GM23338 (cell line): Measurements from ENCODE around the gene SLC5A11. TPM values are rescaled to one million over a fixed set of nuclear protein-coding genes. Genes with fewer than 3 reads are reported as not detected.

Source experiments
- ATAC-seq: fragments of 200-7000 bp; cut with Tn5 transposase; 3 replicates; pipeline ENCODE4 v1.9.1; 2020
- DNase-seq: peaks from one replicate; pipeline ENCODE4 v3.0.0-alpha.2; 2015; ENCODE audit warnings: low spot score
- H2AFZ ChIP-seq: fragments of 200-600 bp; sonication (generic); 2 replicates; pipeline ENCODE4 v1.8.0; 2016; ENCODE audit warnings: antibody characterized with exemption, mild to moderate bottlenecking, moderate library complexity
- H3F3A ChIP-seq: fragments of 200-600 bp; sonication (generic); replicated peaks from 2 replicates; pipeline ENCODE4 v1.8.0; 2017; ENCODE audit warnings: antibody characterized with exemption, mixed run types, low read depth
- H3K27ac ChIP-seq: fragments of 200-600 bp; sonication (generic); 2 replicates; pipeline ENCODE4 v1.6.1; 2016; ENCODE audit warnings: low read depth
- H3K27me3 ChIP-seq: fragments of 200-600 bp; sonication (generic); 2 replicates; pipeline ENCODE4 v1.8.0; 2016; ENCODE audit warnings: mild to moderate bottlenecking, mixed run types, moderate library complexity; ENCODE audit not compliant: insufficient read depth
- H3K36me3 ChIP-seq: fragments of 200-600 bp; sonication (generic); 2 replicates; pipeline ENCODE4 v1.8.0; 2016; ENCODE audit warnings: mild to moderate bottlenecking; ENCODE audit not compliant: insufficient read depth
- H3K4me1 ChIP-seq: fragments of 200-600 bp; sonication (generic); 2 replicates; pipeline ENCODE4 v1.8.0; 2016; ENCODE audit warnings: mild to moderate bottlenecking, moderate library complexity; ENCODE audit not compliant: insufficient read depth
- H3K4me2 ChIP-seq: fragments of 200-600 bp; sonication (generic); 2 replicates; pipeline ENCODE4 v1.7.1; 2017; ENCODE audit warnings: mixed run types
- H3K4me3 ChIP-seq: fragments of 200-600 bp; sonication (generic); 2 replicates; pipeline ENCODE4 v1.6.1; 2016; ENCODE audit warnings: mixed run types
- H3K79me2 ChIP-seq: fragments of 200-600 bp; sonication (generic); replicated peaks from 2 replicates; pipeline ENCODE4 v1.8.0; 2017; ENCODE audit warnings: mild to moderate bottlenecking; ENCODE audit not compliant: insufficient read depth
- H3K9me2 ChIP-seq: fragments of 200-600 bp; sonication (generic); 2 replicates; pipeline ENCODE4 v1.8.0; 2017; ENCODE audit not compliant: insufficient read depth
- H4K20me1 ChIP-seq: fragments of 200-600 bp; sonication (generic); replicated peaks from 2 replicates; pipeline ENCODE4 v1.8.0; 2017; ENCODE audit warnings: mild to moderate bottlenecking; ENCODE audit not compliant: insufficient read depth
- H3K27ac Mint-ChIP-seq: 2 replicates; pipeline ENCODE4 v1.8.0; 2020; ENCODE audit warnings: inconsistent platforms, mild to moderate bottlenecking, moderate library complexity, mixed read lengths
- H3K27me3 Mint-ChIP-seq: 3 replicates; pipeline ENCODE4 v1.8.0; 2022; ENCODE audit warnings: low read depth, mild to moderate bottlenecking, moderate library complexity, mixed read lengths, inconsistent platforms; ENCODE audit not compliant: insufficient read depth, poor library complexity
- H3K36me3 Mint-ChIP-seq: 3 replicates; pipeline ENCODE4 v1.8.0; 2021; ENCODE audit warnings: low read depth, mild to moderate bottlenecking, inconsistent platforms, moderate library complexity, mixed read lengths
- H3K4me1 Mint-ChIP-seq: 3 replicates; pipeline ENCODE4 v1.8.0; 2020; ENCODE audit warnings: mild to moderate bottlenecking, inconsistent platforms, mixed read lengths
- H3K4me3 Mint-ChIP-seq: 3 replicates; pipeline ENCODE4 v1.8.0; 2021; ENCODE audit warnings: moderate library complexity, mild to moderate bottlenecking, inconsistent platforms, mixed read lengths
- H3K9me3 Mint-ChIP-seq: 3 replicates; pipeline ENCODE4 v1.8.0; 2020; ENCODE audit warnings: moderate library complexity, mild to moderate bottlenecking, inconsistent platforms, mixed read lengths
- CREB1 ChIP-seq: fragments of 250-450 bp; sonication (Bioruptor Pico); IDR thresholded peaks from 2 replicates; pipeline ENCODE4 v1.5.0; 2020; ENCODE audit warnings: low read depth, mild to moderate bottlenecking, moderate library complexity
- CTCF ChIP-seq, 2 experiments: fragments of 200-600 bp in 1 of 2; sonication (generic) in 1 of 2; conservative IDR thresholded peaks; 2 replicates each; pipeline versions ENCODE4 v1.5.1 to v1.6.1; 2016 to 2017; ENCODE audit warnings: antibody characterized with exemption in 2 of 2, low read depth in 2 of 2, mild to moderate bottlenecking in 2 of 2, moderate library complexity in 1 of 2
- EZH2 ChIP-seq: fragments of 200-600 bp; sonication (generic); IDR thresholded peaks from one replicate; pipeline ENCODE4 v1.8.0; 2017; ENCODE audit warnings: antibody characterized with exemption, mild to moderate bottlenecking, low read depth; ENCODE audit not compliant: unreplicated experiment
- EZH2phosphoT487 ChIP-seq: fragments of 200-600 bp; sonication (generic); IDR thresholded peaks from one replicate; pipeline ENCODE4 v1.8.1; 2018; ENCODE audit warnings: antibody characterized with exemption; ENCODE audit not compliant: unreplicated experiment
- JUNB ChIP-seq: IDR thresholded peaks from one replicate; pipeline ENCODE4 v1.6.1; 2016; ENCODE audit warnings: antibody characterized with exemption; ENCODE audit not compliant: unreplicated experiment
- NANOG ChIP-seq: IDR thresholded peaks from 2 replicates; pipeline ENCODE4 v1.6.1; 2016; ENCODE audit warnings: antibody characterized with exemption, borderline replicate concordance
- POLR2AphosphoS5 ChIP-seq: IDR thresholded peaks from 2 replicates; pipeline ENCODE4 v1.6.1; 2016; ENCODE audit warnings: antibody characterized with exemption, low read depth
- REST ChIP-seq: IDR thresholded peaks from one replicate; pipeline ENCODE4 v1.6.1; 2018; ENCODE audit warnings: antibody characterized with exemption; ENCODE audit not compliant: unreplicated experiment
- ZNF114 ChIP-seq: fragments of 250-450 bp; sonication (Bioruptor Pico); IDR thresholded peaks from 2 replicates; pipeline ENCODE4 v1.5.0; 2020; ENCODE audit warnings: mild to moderate bottlenecking, moderate library complexity
- ZNF331 ChIP-seq: fragments of 250-450 bp; sonication (Bioruptor Pico); IDR thresholded peaks from 2 replicates; pipeline ENCODE4 v1.5.0; 2020; ENCODE audit warnings: low read depth, mild to moderate bottlenecking, moderate library complexity
- polyA plus RNA-seq: library from polyadenylated mRNA; unstranded; fragments of >200 nt; fragmentation: Nextera tagmentation; extraction: Ambion mirVana; gene quantifications from 2 replicates; pipeline ENCODE4 v1.2.1, GENCODE V29; 2016
- total RNA-seq: library from RNA; depleted of rRNA; stranded (reverse); fragments of >200 nt; shearing (Covaris generic); gene quantifications from 2 replicates; pipeline ENCODE4 v1.2.3, GENCODE V29; 2014

Gene SLC5A11
- total and polyA plus RNA-seq, 2 experiments from 2014 or later: 0.07 TPM; not detected in 1

- Histone ChIP-seq H3K79me2 (no peaks in the 10 kb centered on the region), H3K36me3 (no peaks in the 10 kb centered on the region), H4K20me1 (no peaks in the 10 kb centered on the region), H3K9me2 (no peaks in the 10 kb centered on the region), H3K4me2 (no peak overlapping the region), H3K4me1 (no peaks in the 10 kb centered on the region), H2AFZ (0 out of 2 replicates have a peak overlapping the region, but pooled peaks have one; percentile 10), H3K4me3 (no peak overlapping the region), H3K27me3 (no peaks in the 10 kb centered on the region), H3F3A (no peaks in the 10 kb centered on the region), H3K27ac (no peak overlapping the region)
- H3K9me3 Mint-ChIP-seq: no peaks in the 10 kb centered on the region
- no peak for DNase-seq
- no peak overlapping the region for H3K27ac Mint-ChIP-seq
- no peak for TF ChIP-seq CTCF (conservative IDR thresholded peaks at IDR 0.05; ENCODE audit: low read depth in 2 of 2)
- no peak for TF ChIP-seq NANOG
- no peak for TF ChIP-seq JUNB
- no peak for TF ChIP-seq REST
- peaks cover 3% of the 10 kb centered on the region for H3K27me3 Mint-ChIP-seq
- H3K4me3 Mint-ChIP-seq: no peak overlapping the region
- ATAC-seq: no peak
- no peaks in the 10 kb centered on the region; the same call in 2 of the 3 replicates for H3K4me1 Mint-ChIP-seq
- H3K36me3 Mint-ChIP-seq: no peaks in the 10 kb centered on the region
Observed at GRCh38 chr16:24852281-24852721, 6.5 kb downstream of the SLC5A11 start.

- H3K36me3 Mint-ChIP-seq: no peaks in the 10 kb centered on the region
- Histone ChIP-seq H3K9me2 (no peaks in the 10 kb centered on the region), H3K4me1 (no peaks in the 10 kb centered on the region), H4K20me1 (no peaks in the 10 kb centered on the region), H2AFZ (peak overlapping the region; percentile 91), H3K79me2 (no peaks in the 10 kb centered on the region), H3F3A (no peaks in the 10 kb centered on the region), H3K36me3 (no peaks in the 10 kb centered on the region), H3K27me3 (no peaks in the 10 kb centered on the region), H3K4me2 (no peak overlapping the region; the same call in 1 of the 2 replicates), H3K27ac (no peak overlapping the region), H3K4me3 (no peak overlapping the region)
- H3K4me1 Mint-ChIP-seq: no peaks in the 10 kb centered on the region; the same call in 2 of the 3 replicates
- no peak overlapping the region for H3K4me3 Mint-ChIP-seq
- peaks cover 3% of the 10 kb centered on the region for H3K27me3 Mint-ChIP-seq
- no peak overlapping the region for H3K27ac Mint-ChIP-seq
- DNase-seq (no peak), ATAC-seq (no peak)
- no peaks in the 10 kb centered on the region for H3K9me3 Mint-ChIP-seq
- no peak for TF ChIP-seq REST
- TF ChIP-seq EZH2: no peak
- no peak for TF ChIP-seq CREB1 (CRISPR knock-in tag)
- TF ChIP-seq CTCF (conservative IDR thresholded peaks at IDR 0.05; ENCODE audit: low read depth in 2 of 2): no peak
- no peak for TF ChIP-seq ZNF114
- TF ChIP-seq JUNB: no peak
- TF ChIP-seq NANOG: no peak
- no peak for TF ChIP-seq POLR2AphosphoS5
- TF ChIP-seq ZNF331 (CRISPR knock-in tag): no peak
- TF ChIP-seq EZH2phosphoT487: no peak
Observed at GRCh38 chr16:24853169-24853824, 7.5 kb downstream of the SLC5A11 start.
